LNCaP clone FGC (cell line): ENCODE measurements around the gene SPDYE9.
"Not testable (repeated sequence)": the region's sequence is repeated elsewhere in the genome, so short reads cannot be mapped to it uniquely, and the experiment has no call there.

Source experiments
- DNase-seq: peaks from one replicate; pipeline ENCODE4 v3.0.0-alpha.2; 2011; ENCODE audit warnings: low read depth
- H3K4me3 ChIP-seq: 2 replicates; pipeline ENCODE4 v1.5.1; 2011; ENCODE audit warnings: mild to moderate bottlenecking, low read depth, low read length, control low read depth

Gene SPDYE9, protein sequence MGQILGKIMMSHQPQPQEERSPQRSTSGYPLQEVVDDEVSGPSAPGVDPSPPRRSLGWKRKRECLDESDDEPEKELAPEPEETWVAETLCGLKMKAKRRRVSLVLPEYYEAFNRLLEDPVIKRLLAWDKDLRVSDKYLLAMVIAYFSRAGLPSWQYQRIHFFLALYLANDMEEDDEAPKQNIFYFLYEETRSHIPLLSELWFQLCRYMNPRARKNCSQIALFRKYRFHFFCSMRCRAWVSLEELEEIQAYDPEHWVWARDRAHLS

DNA sequence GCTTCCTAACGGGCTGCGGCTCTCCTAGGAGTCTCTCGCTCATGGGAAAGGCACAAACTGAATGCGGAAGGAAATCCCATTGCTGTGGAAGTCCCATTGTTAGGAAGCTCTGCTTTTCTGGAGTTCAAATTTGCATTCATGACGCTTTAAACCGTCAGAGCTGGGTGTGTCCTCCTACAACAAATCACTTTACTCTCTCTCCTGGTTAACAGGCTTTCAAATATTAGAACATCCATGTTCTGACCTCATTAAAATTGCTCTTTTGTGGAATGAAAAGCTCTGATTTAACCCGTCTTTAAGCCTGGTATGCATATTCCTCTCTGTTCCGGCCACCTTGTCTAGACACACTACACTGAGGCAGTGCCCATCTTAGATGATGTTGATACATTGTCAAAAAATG lies at the start of gene SPDYE9:
Gene SPDYE9, minus strand, starts transcription at position 101 of the 400 bp plus-strand sequence. CDS start 1,800 bp downstream, outside the sequence.
- DNase-seq, H3K4me3 ChIP-seq: not testable (repeated sequence)

GRCh38 chr7:73134866-73135265 lies 49.0 kb upstream of the SPDYE9 start:
- H3K4me3 ChIP-seq, DNase-seq: not testable (repeated sequence)

GRCh38 chr7:73132651-73133217 lies 46.9 kb upstream of the SPDYE9 start:
- H3K4me3 ChIP-seq, DNase-seq: not testable (repeated sequence)

DNA sequence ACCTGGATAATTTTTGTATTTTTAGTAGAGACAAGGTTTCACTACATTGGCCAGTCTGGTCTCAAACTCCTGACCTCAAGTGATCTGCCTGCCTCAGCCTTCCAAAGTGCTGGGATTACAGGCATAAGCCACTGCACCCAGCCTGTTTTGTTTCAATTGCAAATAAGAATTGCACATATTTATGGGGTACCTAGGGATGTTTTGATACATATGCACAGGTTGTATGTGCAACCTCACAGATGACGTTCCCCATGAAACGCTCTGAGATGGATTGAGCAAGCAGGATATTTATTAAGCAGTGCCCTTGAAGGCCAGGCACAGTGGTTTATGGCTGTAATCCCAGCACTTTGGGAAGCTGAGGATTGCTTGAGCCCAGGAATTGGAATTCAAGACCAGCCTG lies 44.8 kb upstream of the SPDYE9 start:
- not testable (repeated sequence) for H3K4me3 ChIP-seq, DNase-seq

DNA sequence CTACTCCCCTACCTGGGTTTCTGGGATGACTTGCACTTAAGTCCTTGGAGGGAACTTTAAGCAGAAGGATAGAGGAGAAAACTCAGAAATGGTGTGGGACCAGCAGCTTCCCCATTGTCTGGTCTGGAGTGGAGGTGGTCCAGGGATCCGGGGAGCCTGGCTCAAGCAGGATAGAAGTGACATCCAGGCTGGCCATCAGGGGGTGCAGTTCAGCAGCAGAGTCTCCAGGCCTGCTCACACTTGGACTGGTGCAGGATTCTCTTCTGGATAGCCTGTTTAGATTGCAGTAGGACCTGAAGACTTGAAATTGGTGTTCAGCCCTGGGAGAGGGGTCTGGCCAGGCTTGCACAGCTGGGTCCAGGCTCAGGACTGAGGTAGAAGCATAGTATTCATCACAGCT lies 38.3 kb upstream of the SPDYE9 start:
- not testable (repeated sequence) for H3K4me3 ChIP-seq, DNase-seq

- DNase-seq, H3K4me3 ChIP-seq: not testable (repeated sequence)
Measured at GRCh38 chr7:73122778-73123447, 37.1 kb upstream of the SPDYE9 start.

- H3K4me3 ChIP-seq, DNase-seq: not testable (repeated sequence)
Measured at GRCh38 chr7:73118155-73118554, 32.3 kb upstream of the SPDYE9 start.

DNA sequence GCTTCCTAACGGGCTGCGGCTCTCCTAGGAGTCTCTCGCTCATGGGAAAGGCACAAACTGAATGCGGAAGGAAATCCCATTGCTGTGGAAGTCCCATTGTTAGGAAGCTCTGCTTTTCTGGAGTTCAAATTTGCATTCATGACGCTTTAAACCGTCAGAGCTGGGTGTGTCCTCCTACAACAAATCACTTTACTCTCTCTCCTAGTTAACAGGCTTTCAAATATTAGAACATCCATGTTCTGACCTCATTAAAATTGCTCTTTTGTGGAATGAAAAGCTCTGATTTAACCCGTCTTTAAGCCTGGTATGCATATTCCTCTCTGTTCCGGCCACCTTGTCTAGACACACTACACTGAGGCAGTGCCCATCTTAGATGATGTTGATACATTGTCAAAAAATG lies 28.0 kb downstream of the SPDYE9 start, which contains the start of gene SPDYE11:
Gene SPDYE11, minus strand, starts transcription at position 101 of the 400 bp plus-strand sequence. CDS start 1,800 bp downstream, outside the sequence.
- DNase-seq, H3K4me3 ChIP-seq: not testable (repeated sequence)

GRCh38 chr7:73029666-73030065 lies 56.2 kb downstream of the SPDYE9 start, which contains the start of gene SPDYE8:
Gene SPDYE8 (minus strand): TSS chr7:73029766. CDS start chr7:73027966, 1,800 bp downstream.
- not testable (repeated sequence) for DNase-seq, H3K4me3 ChIP-seq
